Body of pancreas (tissue), 4 donors: ENCODE data around the gene CDKAL1. TPM values are rescaled to one million over a fixed set of nuclear protein-coding genes. Genes with fewer than 3 reads are reported as not detected.

Experiments used
- ATAC-seq: fragments of 150-250 bp; one replicate; pipeline ENCODE4 v1.9.1; 2016
- DNase-seq, 4 donors: peaks; one replicate each; pipeline ENCODE4 v3.0.0-alpha.2; 2019
- H3K27ac ChIP-seq, 4 donors: fragments of 200-600 bp; sonication (generic); 1 replicate in 3 of 4; 2 replicates in 1 of 4; pipeline versions ENCODE4 v1.5.1 to v1.6.1; 2016 to 2019; ENCODE audit warnings: mild to moderate bottlenecking in 1 of 4, mixed read lengths in 1 of 4, moderate library complexity in 1 of 4
- H3K27me3 ChIP-seq, 2 donors: fragments of 200-600 bp; sonication (generic); one replicate each; pipeline ENCODE4 v1.6.0; 2016; ENCODE audit warnings: mild to moderate bottlenecking in 1 of 2
- H3K36me3 ChIP-seq, 2 donors: fragments of 200-600 bp; sonication (generic); replicated peaks in 1 of 2; 2 replicates each; pipeline ENCODE4 v1.5.1; 2016; ENCODE audit warnings: low read depth in 2 of 2; ENCODE audit not compliant: insufficient read depth in 1 of 2
- H3K4me1 ChIP-seq: fragments of 200-600 bp; sonication (generic); one replicate; pipeline ENCODE4 v1.6.0; 2016
- H3K4me3 ChIP-seq, 2 donors: fragments of 200-600 bp; sonication (generic); 1 replicate in 1 of 2; 2 replicates in 1 of 2; pipeline ENCODE4 v1.5.1; 2016 to 2019
- H3K9me3 ChIP-seq, 3 donors: fragments of 200-600 bp; sonication (generic); 1 replicate in 2 of 3; 2 replicates in 1 of 3; pipeline ENCODE4 v1.5.1; 2016
- POLR2A ChIP-seq, 3 donors: fragments of 450-650 bp; IDR thresholded peaks; one replicate each; pipeline ENCODE4 v1.6.1; 2016; ENCODE audit warnings: antibody characterized with exemption in 3 of 3, mild to moderate bottlenecking in 2 of 3
- WGBS, 2 donors: methylation state at CpG; one replicate each; pipeline ENCODE4 v1.1.5; 2017; 5-methylcytosine and 5-hydroxymethylcytosine counted together
- intact Hi-C: fragments of 100-400 bp; cut with DNase I; formaldehyde crosslinking; loops from one replicate; pipeline ENCODE4 v1.15.1; 2023
- total RNA-seq, 2 donors: library from RNA; depleted of rRNA; stranded (reverse); fragments of >200 nt; gene quantifications; one replicate each; pipeline ENCODE4 v1.1.0, GENCODE V29; 2016
- TF ChIP-seq, protein P1 (sequence below), 7 experiments: fragments of 450-650 bp in 4 of 7; fragments of 200-600 bp in 3 of 7; sonication (generic) in 3 of 7; IDR thresholded peaks; one replicate each; pipeline ENCODE4 v1.5.1; 2016 to 2019; ENCODE audit warnings: antibody characterized with exemption in 7 of 7

CDKAL1 gene
- total RNA-seq, 2 donors from 2014 or later: 16.3 to 18.1 TPM

DNA sequence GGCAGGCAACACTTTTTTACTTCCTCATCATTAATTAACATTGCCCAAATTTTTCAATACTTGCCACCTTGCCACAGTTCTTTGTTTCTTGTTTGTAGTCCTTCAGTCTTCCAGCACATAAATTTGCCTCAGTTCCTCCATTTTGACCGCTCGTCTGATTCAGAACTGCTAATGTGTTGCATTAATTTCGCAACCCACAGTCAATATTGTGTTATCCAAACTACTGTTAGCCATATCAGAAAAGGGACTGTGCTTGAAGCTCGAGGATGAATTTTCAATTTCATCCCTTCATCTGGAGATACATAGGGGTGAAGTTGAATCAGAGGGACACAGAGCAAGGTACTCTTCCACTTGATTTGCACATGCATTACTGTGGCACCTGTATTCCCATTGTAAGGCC, 421.5 kb downstream of the CDKAL1 start:
- ATAC-seq: no peak
- no peak overlapping the region for H3K4me3 ChIP-seq
- H3K9me3 ChIP-seq: no peaks in the 10 kb centered on the region
- no peak for TF ChIP-seq POLR2A (IDR thresholded peaks at IDR 0.05)
- TF ChIP-seq, protein P1, sequence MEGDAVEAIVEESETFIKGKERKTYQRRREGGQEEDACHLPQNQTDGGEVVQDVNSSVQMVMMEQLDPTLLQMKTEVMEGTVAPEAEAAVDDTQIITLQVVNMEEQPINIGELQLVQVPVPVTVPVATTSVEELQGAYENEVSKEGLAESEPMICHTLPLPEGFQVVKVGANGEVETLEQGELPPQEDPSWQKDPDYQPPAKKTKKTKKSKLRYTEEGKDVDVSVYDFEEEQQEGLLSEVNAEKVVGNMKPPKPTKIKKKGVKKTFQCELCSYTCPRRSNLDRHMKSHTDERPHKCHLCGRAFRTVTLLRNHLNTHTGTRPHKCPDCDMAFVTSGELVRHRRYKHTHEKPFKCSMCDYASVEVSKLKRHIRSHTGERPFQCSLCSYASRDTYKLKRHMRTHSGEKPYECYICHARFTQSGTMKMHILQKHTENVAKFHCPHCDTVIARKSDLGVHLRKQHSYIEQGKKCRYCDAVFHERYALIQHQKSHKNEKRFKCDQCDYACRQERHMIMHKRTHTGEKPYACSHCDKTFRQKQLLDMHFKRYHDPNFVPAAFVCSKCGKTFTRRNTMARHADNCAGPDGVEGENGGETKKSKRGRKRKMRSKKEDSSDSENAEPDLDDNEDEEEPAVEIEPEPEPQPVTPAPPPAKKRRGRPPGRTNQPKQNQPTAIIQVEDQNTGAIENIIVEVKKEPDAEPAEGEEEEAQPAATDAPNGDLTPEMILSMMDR (IDR thresholded peaks at IDR 0.05): no peak
- no peaks in the 10 kb centered on the region for H3K36me3 ChIP-seq
- intact Hi-C loops: no loop called here
- H3K27ac ChIP-seq: no peak overlapping the region
- WGBS, 2 donors: 83 to 100% methylated on average over 4 of the region's 4 CpGs
- H3K4me1 ChIP-seq: no peaks in the 10 kb centered on the region
- DNase-seq: no peak
- H3K27me3 ChIP-seq: no peaks in the 10 kb centered on the region

DNA sequence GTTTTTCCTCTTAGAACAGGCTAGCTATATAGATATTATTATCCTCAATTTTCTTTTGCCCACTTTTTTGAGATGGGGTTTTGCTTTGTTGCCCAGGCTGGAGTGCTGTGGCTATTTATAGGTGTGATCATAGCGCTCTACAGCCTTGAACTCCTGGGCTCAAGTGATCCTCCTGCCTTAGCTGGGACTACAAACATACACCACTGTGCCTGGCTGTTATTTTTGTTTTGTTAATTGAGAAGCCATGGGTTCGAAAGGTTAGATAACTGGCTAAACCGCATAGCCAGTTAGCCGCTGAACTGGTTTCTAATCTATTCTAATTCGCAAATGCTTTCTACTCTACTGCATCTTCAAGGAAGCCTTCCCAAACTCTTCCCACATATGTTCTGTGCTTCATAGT, 425.8 kb downstream of the CDKAL1 start:
- H3K36me3 ChIP-seq: no peaks in the 10 kb centered on the region
- no peaks in the 10 kb centered on the region for H3K4me1 ChIP-seq
- no peak overlapping the region for H3K27ac ChIP-seq
- 93 to 94% methylated on average over 5 of the region's 5 CpGs for WGBS, 2 donors
- H3K4me3 ChIP-seq: no peak overlapping the region
- DNase-seq (no peak), ATAC-seq (no peak)
- no peaks in the 10 kb centered on the region for H3K27me3 ChIP-seq
- no peaks in the 10 kb centered on the region for H3K9me3 ChIP-seq
- intact Hi-C loops: no loop called here
- no peak for TF ChIP-seq POLR2A (IDR thresholded peaks at IDR 0.05)
- TF ChIP-seq, protein P1 (IDR thresholded peaks at IDR 0.05): no peak

DNA sequence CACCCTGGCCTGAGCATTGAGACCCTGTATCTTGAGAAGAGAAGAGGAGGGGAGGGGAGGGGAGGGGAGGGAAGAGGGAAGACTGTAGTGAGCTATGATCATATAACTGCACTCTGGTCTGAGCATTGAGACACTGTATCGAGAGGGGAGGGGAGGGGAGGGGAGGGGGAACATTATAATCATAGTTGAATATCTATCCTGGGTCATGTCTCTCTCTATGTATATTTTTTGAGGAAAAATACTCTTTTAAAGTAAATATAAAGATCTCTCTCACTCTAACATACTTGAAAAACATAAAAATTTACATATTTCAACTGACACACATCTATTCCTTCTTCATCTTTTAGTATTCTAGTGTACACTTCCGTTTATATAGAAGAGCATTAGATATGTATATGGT, 431.0 kb downstream of the CDKAL1 start:
- TF ChIP-seq, protein P1 (IDR thresholded peaks at IDR 0.05): no peak
- TF ChIP-seq POLR2A (IDR thresholded peaks at IDR 0.05): no peak
- 68 to 76% methylated on average over 2 of the region's 2 CpGs for WGBS, 2 donors
- DNase-seq: no peak
- Histone ChIP-seq H3K4me3 (no peak overlapping the region), H3K4me1 (no peaks in the 10 kb centered on the region), H3K27ac (no peak overlapping the region), H3K27me3 (no peaks in the 10 kb centered on the region), H3K36me3 (no peaks in the 10 kb centered on the region), H3K9me3 (no peaks in the 10 kb centered on the region)
- intact Hi-C loops: no loop called here
- no peak for ATAC-seq

DNA sequence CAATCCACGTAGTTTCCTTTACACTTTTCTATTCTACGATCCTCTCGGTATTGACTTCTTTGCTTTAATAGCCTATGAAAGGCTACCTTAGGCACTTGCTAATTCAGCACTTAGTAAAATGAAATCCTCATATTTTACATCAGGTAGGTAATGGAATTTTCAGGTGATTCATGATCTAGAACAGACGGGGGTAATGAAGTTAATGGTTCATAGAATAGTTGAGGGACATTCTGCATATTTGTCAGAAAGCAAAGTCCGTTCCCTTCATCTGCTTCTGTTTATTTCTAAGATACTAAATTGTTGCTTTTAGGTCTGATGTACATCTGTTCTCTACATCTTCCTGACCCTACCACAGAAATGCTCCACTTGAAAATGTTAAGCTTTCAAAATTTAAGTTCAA, 431.7 kb downstream of the CDKAL1 start:
- no peaks in the 10 kb centered on the region for H3K4me1 ChIP-seq
- H3K9me3 ChIP-seq: no peaks in the 10 kb centered on the region
- TF ChIP-seq POLR2A (IDR thresholded peaks at IDR 0.05): no peak
- TF ChIP-seq, protein P1 (IDR thresholded peaks at IDR 0.05): no peak
- ATAC-seq: peak; percentile 33
- H3K27ac ChIP-seq: no peak overlapping the region
- 68 to 73% methylated on average over 5 of the region's 5 CpGs for WGBS, 2 donors
- intact Hi-C loops: no loop called here
- H3K27me3 ChIP-seq: no peaks in the 10 kb centered on the region
- H3K36me3 ChIP-seq: no peaks in the 10 kb centered on the region
- no peak overlapping the region for H3K4me3 ChIP-seq
- no peak for DNase-seq

DNA sequence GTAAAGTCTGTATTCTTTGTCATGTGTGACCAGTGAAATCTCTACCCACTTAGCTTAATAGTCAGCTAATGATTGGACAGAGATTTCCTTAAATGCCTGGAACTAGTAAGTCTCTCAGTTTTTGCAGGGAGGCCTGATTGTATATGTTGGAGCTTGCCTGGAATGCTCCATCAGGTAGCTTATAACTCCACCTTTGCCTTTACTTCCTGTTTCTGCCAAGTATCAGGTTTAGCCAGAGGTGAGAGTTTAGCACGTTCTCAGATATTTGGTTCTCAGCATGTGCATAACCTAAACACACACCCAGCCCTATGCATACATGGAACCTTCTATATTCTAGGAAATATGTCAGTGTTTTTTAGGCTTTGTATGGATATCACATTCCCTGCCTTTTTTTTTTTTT, 435.3 kb downstream of the CDKAL1 start:
- intact Hi-C loops: no loop called here
- H3K9me3 ChIP-seq: no peaks in the 10 kb centered on the region
- TF ChIP-seq POLR2A (IDR thresholded peaks at IDR 0.05): no peak
- TF ChIP-seq, protein P1 (IDR thresholded peaks at IDR 0.05): no peak
- H3K27me3 ChIP-seq: no peaks in the 10 kb centered on the region
- 95 to 100% methylated on average over 1 of the region's 1 CpG for WGBS, 2 donors
- H3K4me1 ChIP-seq: no peaks in the 10 kb centered on the region
- no peak overlapping the region for H3K27ac ChIP-seq
- DNase-seq (no peak), ATAC-seq (no peak)
- H3K4me3 ChIP-seq: no peak overlapping the region
- no peaks in the 10 kb centered on the region for H3K36me3 ChIP-seq
